ENCODE measurements around the gene ANKRD45. TPM values are rescaled to one million over a fixed set of nuclear protein-coding genes. Genes with fewer than 3 reads are reported as not detected.

Gene ANKRD45
- total and polyA plus RNA-seq, 2 of the 13 experiments (the other 11 are each of a cell fraction or from before 2014, with no cell fraction given), result not detected

GRCh38 chr1:173561263-173561662 is 108.4 kb downstream of the ANKRD45 start:
- TF ChIP-seq MIXL1 (CRISPR knock-in tag; IDR thresholded peaks at IDR 0.05), result no peak
- no peak for TF ChIP-seq ZHX1 (CRISPR knock-in tag; IDR thresholded peaks at IDR 0.05; ENCODE audit: low read depth)
- TF ChIP-seq ZNF709 (CRISPR knock-in tag; IDR thresholded peaks at IDR 0.05), result no peak
- no peak for TF ChIP-seq ARID5B (CRISPR knock-in tag; IDR thresholded peaks at IDR 0.05)
- peak; percentile 92 for TF ChIP-seq MAFF (IDR thresholded peaks at IDR 0.05; ENCODE audit: low read depth, low read length)
- peak; percentile 93 to 95 for TF ChIP-seq MAFK (conservative IDR thresholded peaks at IDR 0.05 in 1 of 2, IDR thresholded peaks at IDR 0.05 in 1 of 2; ENCODE audit: low read length in 2 of 2)
- TF ChIP-seq ZFP36L1 (CRISPR knock-in tag; IDR thresholded peaks at IDR 0.05), result no peak
- DNase-seq (ENCODE audit: low spot score) (no peak), FAIRE-seq (no peak), ATAC-seq (no peak)
- BruUV-seq (replicated peaks), result no TSS peak
- no peaks in the 10 kb centered on the region for H4K20me1 ChIP-seq (ENCODE audit: insufficient read depth, low read length)
- no peak overlapping the region for H2AFZ ChIP-seq (ENCODE audit: low read length)
- POLR2A ChIA-PET, result no interaction called here
- no peak overlapping the region for H3K4me3 ChIP-seq (replicated peaks in 1 of 3; ENCODE audit: insufficient read depth in 1 of 3, low read depth in 2 of 3, low read length in 3 of 3)
- intact Hi-C loops (cut with micrococcal nuclease; ENCODE audit: unreplicated experiment), result no loop called here
- CTCF ChIA-PET (ENCODE audit: low intra/inter-chr PET ratio, low total read pairs), result no interaction called here
- H3K27me3 ChIP-seq (ENCODE audit: control insufficient read depth in 1 of 2, insufficient read depth in 2 of 2, low read length in 2 of 2), result no peaks in the 10 kb centered on the region
- no peaks in the 10 kb centered on the region for H3K4me1 ChIP-seq (ENCODE audit: insufficient read depth, low read length)
- no peaks in the 10 kb centered on the region for H3K79me2 ChIP-seq (ENCODE audit: insufficient read depth, low read length)
- no peak overlapping the region for H3K9ac ChIP-seq (ENCODE audit: insufficient read depth, low read depth, low read length)
- WGBS (ENCODE audit: low lambda C conversion rate), result 0% methylated on average over 1 of the region's 1 CpG
- H3K9me3 ChIP-seq (ENCODE audit: low read length), result no peaks in the 10 kb centered on the region
- H3K36me3 ChIP-seq (replicated peaks in 1 of 2; ENCODE audit: control insufficient read depth in 1 of 2, insufficient read depth in 2 of 2, low read length in 2 of 2), result no peaks in the 10 kb centered on the region
- in situ Hi-C loops (cut with HindIII; ENCODE audit: extremely low pct_ligation_motif_present, low pct_unique_long_range_greater_than_20kb), result no loop called here
- H3K4me2 ChIP-seq (ENCODE audit: low read depth, low read length), result no peak overlapping the region
- no peak overlapping the region for H3K27ac ChIP-seq (ENCODE audit: extremely low read length, insufficient read depth, low read length)
